GM19438 (cell line): ENCODE data around the gene C1orf198.
A peak's percentile ranks its signal among the peaks of the same experiment; 100 is the strongest.

Source experiments
- ATAC-seq: cut with Tn5 transposase; IDR thresholded peaks from one replicate; pipeline ENCODE4 v1.9.1; 2021; ENCODE audit warnings: low read depth; ENCODE audit not compliant: unreplicated experiment

C1orf198 gene, protein sequence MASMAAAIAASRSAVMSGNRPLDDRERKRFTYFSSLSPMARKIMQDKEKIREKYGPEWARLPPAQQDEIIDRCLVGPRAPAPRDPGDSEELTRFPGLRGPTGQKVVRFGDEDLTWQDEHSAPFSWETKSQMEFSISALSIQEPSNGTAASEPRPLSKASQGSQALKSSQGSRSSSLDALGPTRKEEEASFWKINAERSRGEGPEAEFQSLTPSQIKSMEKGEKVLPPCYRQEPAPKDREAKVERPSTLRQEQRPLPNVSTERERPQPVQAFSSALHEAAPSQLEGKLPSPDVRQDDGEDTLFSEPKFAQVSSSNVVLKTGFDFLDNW

DNA sequence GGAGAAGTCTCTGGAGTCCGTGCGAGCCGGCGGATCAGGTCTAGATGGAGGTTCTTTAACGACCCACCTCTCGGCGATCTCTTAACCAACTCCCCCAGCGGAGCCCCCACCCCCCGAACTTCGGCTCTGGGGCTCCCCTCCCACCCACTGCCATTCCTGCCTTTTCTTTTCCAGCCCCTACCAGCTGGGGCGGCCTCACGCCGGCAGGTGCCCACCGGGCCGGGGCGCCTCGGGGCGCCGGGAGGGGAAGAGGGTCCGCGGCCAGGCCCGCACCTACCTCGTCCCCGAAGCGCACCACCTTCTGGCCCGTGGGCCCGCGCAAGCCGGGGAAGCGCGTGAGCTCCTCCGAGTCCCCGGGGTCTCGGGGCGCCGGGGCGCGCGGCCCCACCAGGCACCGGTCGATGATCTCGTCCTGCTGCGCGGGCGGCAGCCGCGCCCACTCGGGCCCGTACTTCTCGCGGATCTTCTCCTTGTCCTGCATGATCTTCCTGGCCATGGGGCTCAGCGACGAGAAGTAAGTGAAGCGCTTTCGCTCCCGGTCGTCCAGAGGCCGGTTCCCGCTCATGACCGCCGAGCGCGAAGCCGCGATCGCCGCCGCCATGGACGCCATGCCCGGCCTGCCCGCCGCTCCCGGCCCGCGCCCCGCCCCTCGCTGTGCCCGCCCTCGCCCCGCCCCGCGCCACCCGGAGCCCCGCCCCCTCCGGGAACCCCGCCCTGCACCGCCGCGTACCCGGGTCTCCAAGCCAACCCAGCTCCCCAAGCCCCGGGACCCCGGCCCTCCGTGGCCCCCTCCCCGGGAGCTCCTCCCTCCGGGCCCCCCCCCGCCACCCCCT is at the start of gene C1orf198:
Gene C1orf198, minus strand, starts transcription at position 619 of the 833 bp plus-strand sequence. Its CDS starts 9 bp downstream, at position 610.
- peak; percentile 79 for ATAC-seq

DNA sequence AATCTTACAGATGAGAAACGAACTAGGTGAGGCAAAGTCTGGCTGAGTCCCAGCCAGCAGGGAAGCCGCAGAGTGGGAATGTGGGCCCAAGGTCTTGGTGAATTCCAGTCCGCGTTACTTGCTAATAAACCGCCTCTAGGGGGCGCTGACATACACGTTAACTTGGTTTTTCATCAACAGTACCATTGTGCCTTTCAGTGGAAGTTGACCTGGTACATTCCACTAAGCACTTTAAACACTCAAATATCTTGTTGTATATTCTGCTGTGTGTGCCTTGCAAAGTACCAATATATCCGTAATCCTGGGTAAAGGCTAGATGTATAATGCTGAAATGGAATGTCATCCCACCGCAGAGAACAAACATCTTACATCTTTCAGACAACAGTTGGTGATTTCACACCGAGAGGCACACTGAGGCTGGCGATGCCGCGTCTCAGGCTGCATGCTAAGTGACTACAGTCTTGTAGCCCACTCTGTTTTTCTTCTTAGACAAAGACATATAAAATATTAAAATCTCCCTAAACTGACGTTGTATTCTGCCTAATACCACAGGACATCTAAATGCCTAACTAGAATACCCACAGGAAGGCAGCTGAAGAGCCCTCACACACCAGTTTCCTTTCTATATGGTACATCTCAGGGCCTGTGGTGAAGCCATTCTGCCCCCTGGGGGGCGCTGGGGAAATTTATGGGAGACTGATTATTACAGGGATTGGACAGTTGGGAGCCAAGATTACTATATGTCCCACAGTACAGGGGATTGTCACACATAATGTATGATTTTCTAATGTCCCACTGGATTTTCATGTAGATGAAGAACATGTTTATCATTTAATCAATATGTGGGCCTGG is 49.2 kb upstream of the C1orf198 start:
- ATAC-seq, result peak; percentile 85

DNA sequence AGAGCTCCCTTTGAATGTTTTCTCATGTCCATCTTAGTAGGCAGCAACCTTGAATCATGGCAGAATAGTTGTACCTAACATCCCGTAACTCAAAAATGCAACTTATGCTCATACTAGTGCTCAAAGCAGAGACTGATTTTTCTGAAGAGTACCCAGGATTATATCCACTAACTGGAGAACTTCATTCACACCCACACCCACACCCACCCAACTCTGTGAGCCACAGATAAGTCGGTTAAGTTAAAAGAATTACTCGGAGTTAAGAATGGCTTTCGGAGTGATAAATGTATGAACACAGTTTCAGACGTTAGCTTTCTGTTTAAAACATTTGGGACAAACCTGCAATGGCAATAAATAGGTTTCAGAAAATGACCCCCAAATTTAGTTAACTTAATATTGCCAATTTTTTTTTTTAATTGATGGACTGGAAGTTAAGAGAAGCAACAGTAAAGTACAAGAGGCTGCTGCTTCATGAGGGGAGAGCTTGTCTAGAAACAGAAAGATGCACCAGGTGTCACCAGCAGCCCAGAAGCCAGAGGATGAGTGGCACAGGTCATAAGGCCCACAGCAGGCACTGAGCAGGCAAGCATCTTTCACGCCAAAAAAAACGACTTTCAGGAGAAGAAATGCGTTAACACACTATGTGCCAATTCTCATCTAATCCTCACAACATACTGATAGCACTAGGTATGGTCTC is 48.4 kb upstream of the C1orf198 start:
- ATAC-seq, result no peak

DNA sequence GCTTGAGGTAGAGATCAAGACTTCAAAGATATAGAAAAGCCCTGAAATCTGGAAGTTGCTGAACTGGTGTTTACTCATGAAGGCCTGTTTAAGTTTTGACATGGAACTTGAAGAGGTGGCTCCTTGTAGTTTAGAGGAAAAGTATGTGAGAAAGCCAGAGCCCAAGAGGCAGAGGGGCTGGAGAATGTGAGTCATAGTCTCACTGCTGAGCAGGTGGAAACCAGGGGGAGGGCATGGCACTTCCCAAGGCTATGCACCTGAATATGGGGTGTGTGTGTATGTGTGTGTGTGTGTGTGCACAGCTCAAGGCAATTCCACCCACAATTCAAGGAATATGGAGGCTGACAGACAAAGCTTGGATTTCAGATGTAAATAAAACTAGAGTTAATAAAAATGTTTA is 46.8 kb upstream of the C1orf198 start:
- ATAC-seq, result no peak

GRCh38 chr1:230913496-230913895 is 45.2 kb upstream of the C1orf198 start:
- ATAC-seq, result no peak

DNA sequence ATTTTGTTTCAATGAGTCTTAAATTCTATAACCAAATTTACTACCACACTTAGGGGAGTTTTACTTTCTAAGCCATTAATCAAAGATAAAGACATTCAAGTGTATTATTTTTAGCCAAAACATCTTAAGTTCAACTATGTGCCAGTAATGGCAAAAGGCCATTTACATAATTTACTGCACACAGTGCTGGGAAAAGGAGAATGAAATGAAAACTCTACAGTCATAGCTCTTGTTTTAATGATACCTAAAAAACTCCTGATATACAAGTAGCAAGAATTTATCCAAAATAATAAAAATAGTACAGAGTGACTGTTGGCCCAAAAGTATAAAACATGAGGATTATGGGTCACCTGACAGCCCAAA is 42.4 kb upstream of the C1orf198 start:
- no peak for ATAC-seq

DNA sequence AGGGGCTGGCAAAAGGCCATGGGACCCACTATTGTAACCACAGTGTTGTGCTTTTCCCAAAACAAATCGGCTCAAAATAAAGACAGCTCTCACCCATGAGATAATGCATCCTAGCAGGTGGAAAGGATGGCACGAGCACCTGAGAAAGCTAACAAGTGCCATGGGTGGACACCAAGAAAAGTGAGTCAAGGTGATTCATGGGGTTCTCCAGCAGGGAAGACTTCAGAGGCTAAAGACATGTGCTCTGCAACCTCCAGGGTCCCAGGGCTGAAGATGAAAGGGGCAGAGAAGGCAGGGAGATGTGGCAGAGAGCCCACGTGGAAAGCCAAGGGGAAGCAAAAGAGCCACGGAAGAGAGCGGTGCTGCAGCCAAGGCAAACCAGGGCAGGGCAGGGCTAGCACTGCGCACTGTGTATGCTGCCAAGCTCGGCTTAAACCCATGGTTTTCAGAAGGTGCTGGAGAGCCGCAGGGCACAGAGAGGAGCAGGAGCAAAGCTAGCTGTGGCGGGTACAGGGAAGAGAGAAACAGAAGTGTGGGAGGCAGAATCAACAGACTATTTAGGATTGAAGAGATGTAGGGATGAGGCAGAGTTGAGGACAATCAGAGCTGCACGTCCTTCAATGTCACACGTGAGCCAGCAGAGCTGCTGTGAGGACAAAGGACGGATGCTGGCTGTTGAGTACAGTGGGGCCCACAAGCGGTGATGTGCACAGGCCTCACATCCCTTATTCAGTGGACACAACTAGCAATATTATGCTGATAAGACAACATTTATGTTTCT is 41.8 kb upstream of the C1orf198 start:
- no peak for ATAC-seq

DNA sequence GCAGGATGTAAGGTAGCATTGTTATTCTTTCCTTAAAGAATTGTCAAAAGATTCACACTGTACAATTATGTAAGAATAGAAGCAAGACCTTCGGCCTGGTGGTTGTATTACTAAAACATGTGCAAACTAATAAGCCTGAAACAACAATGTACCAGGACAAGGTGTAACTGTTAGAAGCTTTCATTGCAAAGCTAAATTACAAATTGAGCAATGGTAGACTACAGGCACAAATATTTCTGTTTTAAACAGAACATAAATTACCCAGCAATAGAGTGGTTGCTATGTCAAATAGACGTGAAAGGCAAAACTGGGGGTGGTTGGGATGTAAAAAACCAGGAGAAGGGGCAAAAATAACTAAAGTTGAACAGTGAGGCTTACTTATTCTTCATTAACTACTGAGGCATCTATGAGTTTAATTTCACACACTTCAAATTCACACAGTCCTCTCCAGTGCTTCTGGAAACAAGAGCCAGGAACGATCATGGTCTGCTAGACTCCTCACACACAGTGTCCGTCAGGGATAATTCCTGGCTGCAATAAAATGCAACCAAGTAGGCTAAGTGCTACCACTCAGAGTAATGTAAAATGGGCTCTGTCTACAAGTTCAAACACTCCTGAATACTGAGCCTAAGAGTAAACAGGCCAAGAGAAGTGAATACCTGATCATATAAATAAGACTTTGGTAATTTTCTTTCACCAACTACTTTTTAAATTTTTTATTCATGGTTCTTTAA is 39.3 kb upstream of the C1orf198 start:
- no peak for ATAC-seq

DNA sequence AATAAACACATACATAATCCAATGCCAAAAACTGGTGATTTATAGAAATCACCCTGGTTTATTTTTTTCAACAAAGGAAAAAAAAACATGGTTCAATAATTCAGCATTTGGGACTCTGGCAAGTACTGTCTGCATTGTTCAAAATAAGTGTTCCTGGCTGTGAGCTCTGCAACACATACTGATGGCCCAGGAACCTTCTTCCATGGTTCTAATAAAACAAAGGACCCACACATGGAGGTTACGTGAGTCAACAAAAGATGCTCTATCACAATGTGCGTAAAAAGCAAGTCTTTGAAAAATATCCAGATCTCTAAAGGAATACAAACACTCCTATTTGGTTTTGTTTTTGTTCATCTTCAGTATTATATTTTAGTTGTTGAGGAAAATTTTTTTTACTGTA is 37.9 kb upstream of the C1orf198 start:
- ATAC-seq, result no peak

GRCh38 chr1:230905733-230906132 is 37.4 kb upstream of the C1orf198 start:
- ATAC-seq, result no peak

GRCh38 chr1:230902349-230902923 is 34.1 kb upstream of the C1orf198 start:
- ATAC-seq, result no peak

- ATAC-seq, result no peak
Measured at GRCh38 chr1:230901671-230902070, 33.4 kb upstream of the C1orf198 start.

DNA sequence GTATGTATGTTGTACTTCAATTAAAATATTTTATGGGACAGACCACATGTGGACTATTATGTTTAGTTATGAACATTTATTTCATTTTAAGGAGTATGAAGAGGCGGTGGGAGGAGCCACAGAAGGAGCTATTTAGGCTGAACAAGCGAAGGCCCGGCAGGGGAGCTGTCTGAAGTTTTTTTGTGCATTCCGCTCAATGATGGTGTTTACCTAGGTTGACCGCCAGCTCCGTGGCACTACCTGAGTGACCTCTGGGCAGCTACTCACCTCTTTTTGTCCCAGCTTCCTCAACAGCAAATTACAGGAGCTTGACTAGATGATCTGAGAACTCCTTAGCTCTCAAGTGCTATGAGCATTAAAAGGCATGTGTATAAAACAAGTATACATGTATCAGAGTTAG is 32.7 kb upstream of the C1orf198 start:
- ATAC-seq, result no peak

DNA sequence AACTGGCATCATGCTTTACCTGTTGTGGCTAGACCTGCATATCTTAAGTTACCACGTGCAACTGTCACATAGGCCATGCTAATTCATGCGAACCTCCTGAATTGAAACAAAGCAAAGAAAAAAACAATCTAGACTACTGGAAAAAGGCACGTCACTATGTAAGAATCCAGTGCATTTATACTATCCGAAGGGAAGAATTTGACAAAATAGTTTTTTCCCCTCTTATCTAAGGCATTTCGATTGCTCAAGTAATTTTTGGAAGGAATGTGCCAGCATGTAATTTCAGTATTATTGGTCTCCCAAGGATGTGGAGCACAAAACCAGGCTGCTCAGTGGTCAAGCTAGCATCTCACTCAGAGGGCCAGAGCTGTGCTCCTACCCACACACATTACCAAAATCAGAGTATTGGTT is 31.5 kb upstream of the C1orf198 start:
- no peak for ATAC-seq

GRCh38 chr1:230898748-230899147 is 30.4 kb upstream of the C1orf198 start:
- no peak for ATAC-seq

DNA sequence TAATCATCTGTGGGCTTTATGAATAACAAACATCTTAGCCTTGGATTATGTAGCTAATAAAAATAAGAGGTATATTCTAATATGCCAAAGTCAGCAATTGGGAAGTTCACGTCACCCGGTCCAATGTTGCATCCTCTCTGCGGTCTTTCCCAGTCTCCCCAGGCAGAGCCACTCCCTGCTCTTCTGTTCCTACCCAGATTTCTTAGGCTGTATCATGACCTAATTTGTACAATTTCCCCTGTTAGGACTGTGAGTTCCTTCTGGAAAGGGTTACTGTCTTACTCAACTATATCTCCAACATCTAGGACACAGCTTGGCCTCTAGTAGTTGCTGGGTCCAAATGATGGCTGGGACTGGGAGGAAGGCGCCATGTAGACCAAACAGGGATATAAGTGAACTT is 29.8 kb upstream of the C1orf198 start:
- no peak for ATAC-seq

DNA sequence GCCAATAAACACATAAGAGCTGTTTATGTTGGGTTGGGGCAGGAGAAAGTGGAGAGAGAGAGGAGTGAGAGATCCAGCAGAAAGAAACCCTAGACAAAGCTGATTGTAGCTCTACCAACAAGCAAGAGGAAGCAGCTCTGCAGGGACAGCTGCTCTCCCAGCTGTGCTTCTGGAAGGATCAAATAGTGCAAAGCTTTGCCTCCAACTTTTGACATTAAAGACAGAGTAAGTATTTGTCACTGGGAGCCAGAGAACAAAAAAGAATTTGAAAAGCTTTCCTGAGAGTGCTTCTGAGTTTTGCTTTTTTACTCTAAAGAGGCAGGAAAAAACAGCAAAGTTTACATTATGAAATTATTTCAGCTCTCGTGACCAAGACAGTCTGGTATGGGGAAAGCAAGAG is 28.5 kb upstream of the C1orf198 start:
- ATAC-seq, result no peak

DNA sequence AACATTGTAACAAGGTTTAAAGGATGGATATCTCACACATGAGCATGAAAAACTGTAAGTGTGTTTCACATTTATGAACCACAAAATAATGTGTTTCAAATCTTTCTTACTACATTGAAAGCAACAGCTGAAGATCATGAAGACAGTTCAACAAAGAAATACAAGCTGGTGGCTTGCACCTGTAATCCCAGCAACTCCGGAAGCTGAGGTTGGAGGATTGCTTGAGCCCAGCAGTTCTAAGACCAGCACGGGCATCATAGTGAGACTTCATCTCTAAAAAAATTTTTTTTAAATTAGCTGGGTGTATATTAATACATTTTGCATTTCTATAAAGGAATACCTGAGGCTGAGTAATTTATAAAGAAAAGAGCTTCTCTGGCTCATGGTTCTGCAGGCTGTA is 27.1 kb upstream of the C1orf198 start:
- ATAC-seq, result no peak

DNA sequence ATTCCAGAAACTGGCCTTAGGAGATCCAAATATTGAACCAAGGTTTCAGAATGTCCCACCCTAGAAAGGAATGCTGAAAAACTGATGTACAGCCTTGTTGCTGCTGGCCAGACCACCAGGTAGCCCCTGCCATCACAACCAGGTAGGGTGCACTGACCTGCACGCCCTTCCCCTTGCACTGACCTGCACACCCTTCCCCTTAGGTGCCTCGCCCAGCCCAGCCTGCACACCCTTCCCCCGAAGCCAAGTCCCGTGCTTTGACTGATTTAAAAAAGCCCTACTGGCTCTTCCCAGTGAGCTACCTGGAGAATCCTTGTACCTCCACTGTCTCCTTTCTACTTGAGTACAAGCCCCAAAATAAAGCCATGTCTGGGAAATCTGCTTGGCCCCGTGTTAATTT is 26.3 kb upstream of the C1orf198 start:
- ATAC-seq, result no peak
